Esophagus squamous epithelium (tissue), 4 donors: ENCODE results near the gene GLP2R.
"Not testable (repeated sequence)": the region's sequence is repeated elsewhere in the genome, so short reads cannot be mapped to it uniquely, and the experiment has no call there.

Source experiments
- POLR2A ChIP-seq, 4 donors: fragments of 450-650 bp; IDR thresholded peaks; one replicate each; pipeline ENCODE4 v1.6.1; 2017; ENCODE audit warnings: antibody characterized with exemption in 4 of 4, mild to moderate bottlenecking in 4 of 4, moderate library complexity in 3 of 4
- TF ChIP-seq, protein P1 (sequence below), 6 experiments: fragments of 450-650 bp in 4 of 6; fragments of 200-600 bp in 2 of 6; sonication (generic) in 2 of 6; IDR thresholded peaks; one replicate each; pipeline ENCODE4 v1.5.1; 2016 to 2019; ENCODE audit warnings: antibody characterized with exemption in 6 of 6, mild to moderate bottlenecking in 4 of 6, moderate library complexity in 4 of 6

DNA sequence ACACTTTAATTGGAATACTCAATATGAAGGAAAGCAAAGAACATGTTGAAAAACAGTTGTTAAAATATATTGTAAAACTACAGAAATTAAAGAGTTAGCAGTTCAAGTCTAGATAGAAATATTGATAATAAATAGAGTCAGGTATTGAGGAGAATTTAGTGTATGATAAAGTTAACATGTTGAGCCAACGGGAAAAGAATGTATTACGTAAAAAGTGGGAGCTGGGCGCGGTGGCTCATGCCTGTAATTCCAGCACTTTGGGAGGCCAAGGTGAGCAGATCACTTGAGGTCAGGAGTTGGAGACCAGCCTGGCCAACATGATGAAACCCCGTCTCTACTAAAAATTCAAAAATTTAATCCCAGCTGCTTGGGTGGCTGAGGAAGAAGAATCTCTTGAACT lies 42.3 kb upstream of the GLP2R start:
- TF ChIP-seq, protein P1, sequence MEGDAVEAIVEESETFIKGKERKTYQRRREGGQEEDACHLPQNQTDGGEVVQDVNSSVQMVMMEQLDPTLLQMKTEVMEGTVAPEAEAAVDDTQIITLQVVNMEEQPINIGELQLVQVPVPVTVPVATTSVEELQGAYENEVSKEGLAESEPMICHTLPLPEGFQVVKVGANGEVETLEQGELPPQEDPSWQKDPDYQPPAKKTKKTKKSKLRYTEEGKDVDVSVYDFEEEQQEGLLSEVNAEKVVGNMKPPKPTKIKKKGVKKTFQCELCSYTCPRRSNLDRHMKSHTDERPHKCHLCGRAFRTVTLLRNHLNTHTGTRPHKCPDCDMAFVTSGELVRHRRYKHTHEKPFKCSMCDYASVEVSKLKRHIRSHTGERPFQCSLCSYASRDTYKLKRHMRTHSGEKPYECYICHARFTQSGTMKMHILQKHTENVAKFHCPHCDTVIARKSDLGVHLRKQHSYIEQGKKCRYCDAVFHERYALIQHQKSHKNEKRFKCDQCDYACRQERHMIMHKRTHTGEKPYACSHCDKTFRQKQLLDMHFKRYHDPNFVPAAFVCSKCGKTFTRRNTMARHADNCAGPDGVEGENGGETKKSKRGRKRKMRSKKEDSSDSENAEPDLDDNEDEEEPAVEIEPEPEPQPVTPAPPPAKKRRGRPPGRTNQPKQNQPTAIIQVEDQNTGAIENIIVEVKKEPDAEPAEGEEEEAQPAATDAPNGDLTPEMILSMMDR (IDR thresholded peaks at IDR 0.05): not testable (repeated sequence)
- TF ChIP-seq POLR2A (IDR thresholded peaks at IDR 0.05): not testable (repeated sequence)
